22Rv1 (cell line): Measurements from ENCODE around the gene HPSE2.

Source experiments
- ZFX ChIP-seq: fragments of 450-650 bp; IDR thresholded peaks from 2 replicates; pipeline ENCODE4 v1.6.1; 2017; ENCODE audit warnings: antibody characterized with exemption, borderline replicate concordance
- TF ChIP-seq, protein P1 (sequence below): fragments of 450-650 bp; IDR thresholded peaks from 2 replicates; pipeline ENCODE4 v1.5.1; 2017; ENCODE audit warnings: mild to moderate bottlenecking

DNA sequence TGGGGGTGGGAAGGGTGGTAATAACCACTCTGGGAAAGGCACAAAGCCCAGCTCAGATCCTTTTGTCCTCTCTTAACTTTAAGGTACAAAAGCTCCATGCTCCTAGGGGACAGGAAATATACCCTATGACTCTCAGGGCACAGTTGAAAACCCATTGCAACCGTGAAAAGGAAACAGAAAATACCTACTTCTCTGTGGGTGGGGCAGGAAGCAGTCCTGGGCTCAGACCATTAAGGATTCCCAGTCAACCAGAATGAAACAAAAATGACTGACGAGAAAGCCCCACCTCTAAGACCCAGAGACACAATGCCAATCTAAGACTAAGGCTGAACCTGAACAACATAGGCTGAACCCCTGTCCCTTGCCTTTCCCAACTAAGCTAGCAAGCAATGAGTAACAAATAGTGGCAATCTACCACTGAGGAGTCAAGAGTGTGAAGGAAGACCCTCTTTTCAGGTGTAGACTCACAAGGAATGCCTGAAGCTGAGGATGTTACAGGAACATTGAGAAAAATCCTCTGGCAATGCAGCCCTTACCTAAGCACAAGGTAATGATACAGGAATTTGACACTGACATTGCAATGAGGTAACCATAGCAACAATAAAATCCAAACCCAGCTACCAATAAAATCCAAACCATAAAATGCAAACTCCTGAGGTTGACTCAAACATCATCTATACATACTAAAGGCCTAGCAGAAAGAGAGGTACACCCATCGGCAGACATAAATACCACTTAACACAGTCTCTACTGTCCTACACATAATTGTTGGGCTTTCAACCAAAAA is 380.1 kb downstream of the HPSE2 start:
- TF ChIP-seq, protein P1, sequence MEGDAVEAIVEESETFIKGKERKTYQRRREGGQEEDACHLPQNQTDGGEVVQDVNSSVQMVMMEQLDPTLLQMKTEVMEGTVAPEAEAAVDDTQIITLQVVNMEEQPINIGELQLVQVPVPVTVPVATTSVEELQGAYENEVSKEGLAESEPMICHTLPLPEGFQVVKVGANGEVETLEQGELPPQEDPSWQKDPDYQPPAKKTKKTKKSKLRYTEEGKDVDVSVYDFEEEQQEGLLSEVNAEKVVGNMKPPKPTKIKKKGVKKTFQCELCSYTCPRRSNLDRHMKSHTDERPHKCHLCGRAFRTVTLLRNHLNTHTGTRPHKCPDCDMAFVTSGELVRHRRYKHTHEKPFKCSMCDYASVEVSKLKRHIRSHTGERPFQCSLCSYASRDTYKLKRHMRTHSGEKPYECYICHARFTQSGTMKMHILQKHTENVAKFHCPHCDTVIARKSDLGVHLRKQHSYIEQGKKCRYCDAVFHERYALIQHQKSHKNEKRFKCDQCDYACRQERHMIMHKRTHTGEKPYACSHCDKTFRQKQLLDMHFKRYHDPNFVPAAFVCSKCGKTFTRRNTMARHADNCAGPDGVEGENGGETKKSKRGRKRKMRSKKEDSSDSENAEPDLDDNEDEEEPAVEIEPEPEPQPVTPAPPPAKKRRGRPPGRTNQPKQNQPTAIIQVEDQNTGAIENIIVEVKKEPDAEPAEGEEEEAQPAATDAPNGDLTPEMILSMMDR: no peak
- no peak for TF ChIP-seq ZFX
